Measurements from ENCODE around the gene PRRX2. TPM values are rescaled to one million over a fixed set of nuclear protein-coding genes. Genes with fewer than 3 reads are reported as not detected.
A peak's percentile ranks its signal among the peaks of the same experiment; 100 is the strongest.

Gene PRRX2
- total RNA-seq, 2 donors from 2014 or later: 1.7 TPM; not detected in 1

GRCh38 chr9:129703667-129704355, 38.4 kb downstream of the PRRX2 start:
- H3K9me3 Mint-ChIP-seq: no peaks in the 10 kb centered on the region

GRCh38 chr9:129704807-129705206, 39.4 kb downstream of the PRRX2 start:
- DNase-seq (ENCODE audit: low spot score in 2 of 2): no peak
- ATAC-seq: no peak
- H3K27ac Mint-ChIP-seq: no peak overlapping the region
- H3K9me3 Mint-ChIP-seq: no peaks in the 10 kb centered on the region
- no peaks in the 10 kb centered on the region for H3K36me3 Mint-ChIP-seq

More at GRCh38 chr9:129703667-129704355, 38.4 kb downstream of the PRRX2 start:
- Mint-ChIP-seq H3K36me3 (no peaks in the 10 kb centered on the region), H3K27ac (no peak overlapping the region)
- DNase-seq (ENCODE audit: low spot score in 2 of 2): no peak
- no peak for ATAC-seq

GRCh38 chr9:129708793-129709192, 43.3 kb downstream of the PRRX2 start:
- no peak for ATAC-seq
- H3K27ac Mint-ChIP-seq: peak overlapping the region in 1 of 2 donors; percentile 11

GRCh38 chr9:129709438-129710168, 44.2 kb downstream of the PRRX2 start:
- H3K36me3 Mint-ChIP-seq: no peaks in the 10 kb centered on the region
- ATAC-seq (no peak), DNase-seq (ENCODE audit: low spot score in 2 of 2) (no peak)
- H3K9me3 Mint-ChIP-seq: no peaks in the 10 kb centered on the region
- H3K27ac Mint-ChIP-seq: peak overlapping the region in 1 of 2 donors; percentile 11

More at GRCh38 chr9:129708793-129709192, 43.3 kb downstream of the PRRX2 start:
- H3K9me3 Mint-ChIP-seq: no peaks in the 10 kb centered on the region
- H3K36me3 Mint-ChIP-seq: no peaks in the 10 kb centered on the region
- DNase-seq (ENCODE audit: low spot score in 2 of 2): no peak

GRCh38 chr9:129710169-129710453, 44.7 kb downstream of the PRRX2 start:
- H3K27ac Mint-ChIP-seq: no peak overlapping the region

GRCh38 chr9:129712634-129713401, 47.4 kb downstream of the PRRX2 start:
- Mint-ChIP-seq H3K27ac (no peak overlapping the region), H3K36me3 (no peaks in the 10 kb centered on the region), H3K9me3 (no peaks in the 10 kb centered on the region)
- ATAC-seq (no peak), DNase-seq (ENCODE audit: low spot score in 2 of 2) (no peak)

More at GRCh38 chr9:129710169-129710453, 44.7 kb downstream of the PRRX2 start:
- Mint-ChIP-seq H3K9me3 (no peaks in the 10 kb centered on the region), H3K36me3 (no peaks in the 10 kb centered on the region)
- ATAC-seq: no peak
- DNase-seq (ENCODE audit: low spot score in 2 of 2): no peak

- no peaks in the 10 kb centered on the region for H3K9me3 Mint-ChIP-seq
- DNase-seq (ENCODE audit: low spot score in 2 of 2) (no peak), ATAC-seq (no peak)
- no peaks in the 10 kb centered on the region for H3K36me3 Mint-ChIP-seq
- no peak overlapping the region for H3K27ac Mint-ChIP-seq
Observed at GRCh38 chr9:129713402-129713679, 47.9 kb downstream of the PRRX2 start.

GRCh38 chr9:129714511-129715061, 49.1 kb downstream of the PRRX2 start:
- Mint-ChIP-seq H3K9me3 (no peaks in the 10 kb centered on the region), H3K27ac (no peak overlapping the region), H3K36me3 (no peaks in the 10 kb centered on the region)
- no peak for DNase-seq (ENCODE audit: low spot score in 2 of 2)
- no peak for ATAC-seq

- H3K9me3 Mint-ChIP-seq: no peaks in the 10 kb centered on the region
- ATAC-seq (no peak), DNase-seq (ENCODE audit: low spot score in 2 of 2) (no peak)
- H3K36me3 Mint-ChIP-seq: no peaks in the 10 kb centered on the region
- no peak overlapping the region for H3K27ac Mint-ChIP-seq
Observed at GRCh38 chr9:129716091-129716490, 50.6 kb downstream of the PRRX2 start.

- Mint-ChIP-seq H3K27ac (no peak overlapping the region), H3K36me3 (no peaks in the 10 kb centered on the region), H3K9me3 (no peaks in the 10 kb centered on the region)
- ATAC-seq: no peak
- no peak for DNase-seq (ENCODE audit: low spot score in 2 of 2)
Observed at GRCh38 chr9:129717991-129718390, 52.5 kb downstream of the PRRX2 start.

- no peak overlapping the region for H3K27ac Mint-ChIP-seq
- ATAC-seq (no peak), DNase-seq (ENCODE audit: low spot score in 2 of 2) (no peak)
- no peaks in the 10 kb centered on the region for H3K9me3 Mint-ChIP-seq
- H3K36me3 Mint-ChIP-seq: no peaks in the 10 kb centered on the region
Observed at GRCh38 chr9:129718647-129719046, 53.2 kb downstream of the PRRX2 start.

- Mint-ChIP-seq H3K9me3 (no peaks in the 10 kb centered on the region), H3K36me3 (no peaks in the 10 kb centered on the region), H3K27ac (no peak overlapping the region)
- DNase-seq (ENCODE audit: low spot score in 2 of 2) (no peak), ATAC-seq (no peak)
Observed at GRCh38 chr9:129719135-129719534, 53.7 kb downstream of the PRRX2 start.

- ATAC-seq: no peak
- Mint-ChIP-seq H3K9me3 (no peaks in the 10 kb centered on the region), H3K27ac (no peak overlapping the region), H3K36me3 (no peaks in the 10 kb centered on the region)
- no peak for DNase-seq (ENCODE audit: low spot score in 2 of 2)
Observed at GRCh38 chr9:129720181-129720864, 54.9 kb downstream of the PRRX2 start.

- Mint-ChIP-seq H3K9me3 (no peaks in the 10 kb centered on the region), H3K27ac (no peak overlapping the region), H3K36me3 (no peaks in the 10 kb centered on the region)
- no peak for DNase-seq (ENCODE audit: low spot score in 2 of 2)
- ATAC-seq: no peak
Observed at GRCh38 chr9:129720865-129721545, 55.6 kb downstream of the PRRX2 start.

GRCh38 chr9:129722913-129723312, 57.5 kb downstream of the PRRX2 start:
- Mint-ChIP-seq H3K27ac (peak overlapping the region in 1 of 2 donors; percentile 22), H3K36me3 (no peaks in the 10 kb centered on the region), H3K9me3 (no peaks in the 10 kb centered on the region)
- ATAC-seq (no peak), DNase-seq (ENCODE audit: low spot score in 2 of 2) (no peak)

- no peak overlapping the region for H3K27ac Mint-ChIP-seq
Observed at GRCh38 chr9:129724456-129725190, 59.2 kb downstream of the PRRX2 start.

More at GRCh38 chr9:129724456-129725190, 59.2 kb downstream of the PRRX2 start:
- ATAC-seq (no peak), DNase-seq (ENCODE audit: low spot score in 2 of 2) (no peak)
- no peaks in the 10 kb centered on the region for H3K36me3 Mint-ChIP-seq
- H3K9me3 Mint-ChIP-seq: no peaks in the 10 kb centered on the region

Data from activated naive CD4-positive, alpha-beta T cell treated with anti-CD3 and anti-CD28 coated beads, Interleukin-2, amount 50 U/mL, for 72 hours (primary cell).